HepG2 (cell line): ENCODE measurements around the gene LGI2. TPM values are rescaled to one million over a fixed set of nuclear protein-coding genes. Genes with fewer than 3 reads are reported as not detected.

Experiments used
- ATAC-seq: fragments of 200-7000 bp; cut with Tn5 transposase; 3 replicates; pipeline ENCODE4 v1.9.1; 2020; ENCODE audit warnings: mild to moderate bottlenecking, moderate library complexity
- BruUV-seq: library from RNA; stranded (reverse); fragments of 400-500 nt; replicated peaks from 2 replicates; lab custom pipeline; 2021; lab: Mats Ljungman, UMichigan
- CTCF ChIA-PET: fragments of 300-600 bp; formaldehyde crosslinking; extraction: SDS; loops from one replicate; lab custom pipeline; 2021; ENCODE audit warnings: low total read pairs, inconsistent platforms, low intra/inter-chr PET ratio; lab: Yijun Ruan, JAX
- POLR2A ChIA-PET: fragments of 350-600 bp; sonication (Branson Sonifier 250); formaldehyde crosslinking; loops from one replicate; lab custom pipeline; 2020; ENCODE audit warnings: antibody characterized with exemption, inconsistent platforms; lab: Yijun Ruan, JAX
- DNase-seq: peaks from one replicate; pipeline ENCODE4 v3.0.0-alpha.2; 2015; ENCODE audit warnings: low spot score
- FAIRE-seq: peaks from 3 replicates; lab custom pipeline; 2011; peaks lifted over from hg19 to GRCh38; lab: Jason Lieb, UNC
- H2AFZ ChIP-seq: one replicate; pipeline ENCODE4 v1.6.1; 2011; ENCODE audit warnings: low read length, inconsistent platforms
- H3K27ac ChIP-seq: fragments of 300-600 bp; 3 replicates; pipeline ENCODE4 v1.8.0; 2011; ENCODE audit warnings: mixed run types, mild to moderate bottlenecking, mixed read lengths, low read length, inconsistent platforms; ENCODE audit not compliant: insufficient read depth; ENCODE audit errors: extremely low read length
- H3K27me3 ChIP-seq, 2 experiments: fragments of 200-600 bp in 1 of 2; 2 replicates in 1 of 2; 3 replicates in 1 of 2; pipeline versions ENCODE4 v1.6.0 to v1.8.0; 2011; ENCODE audit warnings: low read length in 2 of 2, mild to moderate bottlenecking in 2 of 2, moderate library complexity in 2 of 2, inconsistent platforms in 1 of 2; ENCODE audit not compliant: insufficient read depth in 2 of 2, control insufficient read depth in 1 of 2
- H3K36me3 ChIP-seq, 2 experiments: fragments of 200-600 bp in 1 of 2; replicated peaks in 1 of 2; 2 replicates in 1 of 2; 3 replicates in 1 of 2; pipeline versions ENCODE4 v1.5.1 to v1.8.0; 2011; ENCODE audit warnings: low read length in 2 of 2, inconsistent platforms in 1 of 2; ENCODE audit not compliant: insufficient read depth in 2 of 2, control insufficient read depth in 1 of 2
- H3K4me1 ChIP-seq: 2 replicates; pipeline ENCODE4 v1.5.1; 2012; ENCODE audit warnings: low read length, inconsistent platforms; ENCODE audit not compliant: insufficient read depth
- H3K4me2 ChIP-seq: 2 replicates; pipeline ENCODE4 v1.6.0; 2011; ENCODE audit warnings: low read depth, low read length, inconsistent platforms
- H3K4me3 ChIP-seq, 3 experiments: fragments of 200-600 bp in 1 of 3; sonication (generic), shearing (Covaris generic) in 1 of 3; replicated peaks in 1 of 3; 2 replicates each; pipeline ENCODE4 v1.5.1; 2011 to 2016; ENCODE audit warnings: low read length in 3 of 3, inconsistent platforms in 2 of 3, low read depth in 2 of 3, mild to moderate bottlenecking in 2 of 3, control low read depth in 1 of 3, mixed read lengths in 1 of 3; ENCODE audit not compliant: insufficient read depth in 1 of 3
- H3K79me2 ChIP-seq: one replicate; pipeline ENCODE4 v1.6.1; 2011; ENCODE audit warnings: low read length, inconsistent platforms; ENCODE audit not compliant: insufficient read depth
- H3K9ac ChIP-seq: 2 replicates; pipeline ENCODE4 v1.6.0; 2011; ENCODE audit warnings: mild to moderate bottlenecking, low read depth, low read length, inconsistent platforms; ENCODE audit not compliant: insufficient read depth
- H3K9me3 ChIP-seq: 2 replicates; pipeline ENCODE4 v1.5.1; 2012; ENCODE audit warnings: mild to moderate bottlenecking, low read length
- H4K20me1 ChIP-seq: 2 replicates; pipeline ENCODE4 v1.6.0; 2011; ENCODE audit warnings: inconsistent platforms, mild to moderate bottlenecking, low read length, moderate library complexity; ENCODE audit not compliant: insufficient read depth
- DR1 ChIP-seq: sonication (generic); formaldehyde crosslinking; IDR thresholded peaks from 2 replicates; pipeline ENCODE4 v1.8.0; 2021; ENCODE audit warnings: mild to moderate bottlenecking, missing genetic modification reagents, inconsistent platforms
- HNRNPLL ChIP-seq: fragments of 200-400 bp; formaldehyde crosslinking; IDR thresholded peaks from 2 replicates; pipeline ENCODE4 v1.6.1; 2017; ENCODE audit warnings: mild to moderate bottlenecking, low read depth, low read length; ENCODE audit not compliant: poor library complexity, severe bottlenecking
- MAFK ChIP-seq, 2 experiments: IDR thresholded peaks in 1 of 2; conservative IDR thresholded peaks in 1 of 2; 2 replicates each; pipeline ENCODE4 v1.6.1; 2011; ENCODE audit warnings: improper control_type of control experiment in 2 of 2, low read length in 2 of 2
- NCOR1 ChIP-seq: fragments of 200-600 bp; sonication (generic); IDR thresholded peaks from 2 replicates; pipeline ENCODE4 v1.7.0; 2017; ENCODE audit warnings: antibody characterized with exemption, low read length, borderline replicate concordance
- POGZ ChIP-seq: sonication (generic); formaldehyde crosslinking; IDR thresholded peaks from 2 replicates; pipeline ENCODE4 v1.4.0; 2020; ENCODE audit warnings: mild to moderate bottlenecking, missing genetic modification reagents
- SMARCC2 ChIP-seq: fragments of 450-650 bp; IDR thresholded peaks from 2 replicates; pipeline ENCODE4 v1.6.1; 2017; ENCODE audit warnings: antibody characterized with exemption, mild to moderate bottlenecking
- ZBTB20 ChIP-seq: sonication (generic); formaldehyde crosslinking; IDR thresholded peaks from 2 replicates; pipeline ENCODE4 v1.8.1; 2023; ENCODE audit warnings: missing genetic modification reagents, low read depth, mild to moderate bottlenecking, borderline replicate concordance
- ZFAT ChIP-seq: sonication (generic); formaldehyde crosslinking; conservative IDR thresholded peaks from 2 replicates; pipeline ENCODE4 v1.8.1; 2023; ENCODE audit warnings: missing genetic modification reagents, inconsistent platforms
- ZNF121 ChIP-seq: sonication (generic); formaldehyde crosslinking; IDR thresholded peaks from 2 replicates; pipeline ENCODE4 v1.5.0; 2020; ENCODE audit warnings: mild to moderate bottlenecking, missing genetic modification reagents
- ZNF414 ChIP-seq: sonication (generic); formaldehyde crosslinking; IDR thresholded peaks from 2 replicates; pipeline ENCODE4 v1.5.0; 2020; ENCODE audit warnings: missing genetic modification reagents
- ZNF747 ChIP-seq: sonication (generic); formaldehyde crosslinking; IDR thresholded peaks from 2 replicates; pipeline ENCODE4 v1.8.1; 2023; ENCODE audit warnings: missing genetic modification reagents, mild to moderate bottlenecking, borderline replicate concordance
- WGBS: methylation state at CpG from one replicate; pipeline ENCODE4 v1.1.6; 2017; ENCODE audit warnings: low lambda C conversion rate; 5-methylcytosine and 5-hydroxymethylcytosine counted together
- in situ Hi-C: cut with HindIII; loops from 2 replicates; pipeline ENCODE4 v1.10.0; 2017; ENCODE audit warnings: low pct_unique_long_range_greater_than_20kb; ENCODE audit not compliant: extremely low pct_ligation_motif_present
- intact Hi-C: fragments of 100-400 bp; cut with micrococcal nuclease; formaldehyde crosslinking; loops from one replicate; pipeline ENCODE4 v1.10.0; 2022; ENCODE audit not compliant: unreplicated experiment
- polyA plus RNA-seq, 8 experiments: library from polyadenylated mRNA; depleted of rRNA in 3 of 8; stranded (reverse) in 7 of 8; unstranded in 1 of 8; fragments of >200 nt; fragmentation: Illumina TruSeq in 4 of 8; extraction: Trizol in 4 of 8; gene quantifications; 2 replicates each; pipeline versions ENCODE4 v1.2.1 to v1.2.3, GENCODE V29; 2011 to 2016; ENCODE audit warnings: low read depth in 4 of 8, missing spikeins in 1 of 8, mixed read lengths in 1 of 8; ENCODE audit not compliant: insufficient read depth in 1 of 8
- total RNA-seq, 5 experiments: library from RNA; depleted of rRNA; stranded (reverse); fragments of >200 nt; fragmentation: Illumina TruSeq; extraction: Trizol; gene quantifications; 2 replicates each; pipeline ENCODE4 v1.2.3, GENCODE V29; 2016; ENCODE audit warnings: low read depth in 1 of 5
- TF ChIP-seq, protein P1 (sequence below): IDR thresholded peaks from 2 replicates; pipeline ENCODE4 v1.4.0; 2020; ENCODE audit warnings: mild to moderate bottlenecking, missing genetic modification reagents
- TF ChIP-seq, protein P2 (sequence below): sonication (generic); formaldehyde crosslinking; IDR thresholded peaks from 2 replicates; pipeline ENCODE4 v1.4.0; 2020; ENCODE audit warnings: missing genetic modification reagents
- TF ChIP-seq, protein P3 (sequence below): sonication (generic); formaldehyde crosslinking; IDR thresholded peaks from 2 replicates; pipeline ENCODE4 v1.4.0; 2020; ENCODE audit warnings: missing genetic modification reagents

The LGI2 gene
- total and polyA plus RNA-seq, 2 of the 13 experiments (the other 11 are each of a cell fraction or from before 2014, with no cell fraction given) = not detected

- TF ChIP-seq POGZ (CRISPR knock-in tag) (no peak), ZBTB20 (CRISPR knock-in tag) (no peak)
Measured at GRCh38 chr4:24968992-24969391, 61.8 kb downstream of the LGI2 start (continued).

DNA sequence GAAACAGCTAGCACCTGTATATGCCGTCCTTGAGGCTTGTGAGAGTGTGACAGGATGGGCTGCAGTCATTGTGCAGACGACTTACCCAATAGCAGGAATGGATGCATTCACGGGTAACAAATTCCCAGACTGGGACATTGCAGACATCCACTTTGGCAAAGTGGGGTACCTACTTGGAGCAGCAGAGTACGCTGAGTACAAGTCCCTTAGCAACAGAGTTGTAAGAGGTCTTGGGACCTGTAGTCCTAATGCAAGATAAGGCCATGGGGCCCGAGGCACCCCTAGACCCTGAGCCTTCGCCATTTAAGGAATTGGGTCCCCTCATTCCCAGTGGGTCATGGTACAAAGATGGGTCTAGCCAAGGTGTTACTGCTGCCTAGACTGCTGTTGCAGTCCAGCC lies 62.5 kb downstream of the LGI2 start:
- Histone ChIP-seq H3K36me3 (no peaks in the 10 kb centered on the region), H2AFZ (no peak overlapping the region), H4K20me1 (no peaks in the 10 kb centered on the region), H3K4me2 (no peak overlapping the region), H3K27ac (no peak overlapping the region), H3K27me3 (0 out of 5 replicates have a peak, but pooled peaks cover 0 to 4% of the 10 kb centered on the region in 2 experiments), H3K4me1 (peaks cover 3% of the 10 kb centered on the region), H3K9ac (no peak overlapping the region), H3K4me3 (no peak overlapping the region), H3K79me2 (no peaks in the 10 kb centered on the region), H3K9me3 (peaks cover 14% of the 10 kb centered on the region)
- 0% methylated on average over 2 of the region's 6 CpGs for WGBS
- no peak for DNase-seq
- no peak for FAIRE-seq
- TF ChIP-seq ZNF414 (no peak), ZFAT (CRISPR knock-in tag) (no peak), DR1 (CRISPR knock-in tag) (no peak), NCOR1 (no peak), MAFK (conservative IDR thresholded peaks at IDR 0.05 in 1 of 2, IDR thresholded peaks at IDR 0.05 in 1 of 2; ENCODE audit: low read length in 2 of 2) (no peak), SMARCC2 (no peak), ZNF121 (no peak), ZNF747 (CRISPR knock-in tag) (no peak), HNRNPLL (no peak)
- TF ChIP-seq, protein P1, sequence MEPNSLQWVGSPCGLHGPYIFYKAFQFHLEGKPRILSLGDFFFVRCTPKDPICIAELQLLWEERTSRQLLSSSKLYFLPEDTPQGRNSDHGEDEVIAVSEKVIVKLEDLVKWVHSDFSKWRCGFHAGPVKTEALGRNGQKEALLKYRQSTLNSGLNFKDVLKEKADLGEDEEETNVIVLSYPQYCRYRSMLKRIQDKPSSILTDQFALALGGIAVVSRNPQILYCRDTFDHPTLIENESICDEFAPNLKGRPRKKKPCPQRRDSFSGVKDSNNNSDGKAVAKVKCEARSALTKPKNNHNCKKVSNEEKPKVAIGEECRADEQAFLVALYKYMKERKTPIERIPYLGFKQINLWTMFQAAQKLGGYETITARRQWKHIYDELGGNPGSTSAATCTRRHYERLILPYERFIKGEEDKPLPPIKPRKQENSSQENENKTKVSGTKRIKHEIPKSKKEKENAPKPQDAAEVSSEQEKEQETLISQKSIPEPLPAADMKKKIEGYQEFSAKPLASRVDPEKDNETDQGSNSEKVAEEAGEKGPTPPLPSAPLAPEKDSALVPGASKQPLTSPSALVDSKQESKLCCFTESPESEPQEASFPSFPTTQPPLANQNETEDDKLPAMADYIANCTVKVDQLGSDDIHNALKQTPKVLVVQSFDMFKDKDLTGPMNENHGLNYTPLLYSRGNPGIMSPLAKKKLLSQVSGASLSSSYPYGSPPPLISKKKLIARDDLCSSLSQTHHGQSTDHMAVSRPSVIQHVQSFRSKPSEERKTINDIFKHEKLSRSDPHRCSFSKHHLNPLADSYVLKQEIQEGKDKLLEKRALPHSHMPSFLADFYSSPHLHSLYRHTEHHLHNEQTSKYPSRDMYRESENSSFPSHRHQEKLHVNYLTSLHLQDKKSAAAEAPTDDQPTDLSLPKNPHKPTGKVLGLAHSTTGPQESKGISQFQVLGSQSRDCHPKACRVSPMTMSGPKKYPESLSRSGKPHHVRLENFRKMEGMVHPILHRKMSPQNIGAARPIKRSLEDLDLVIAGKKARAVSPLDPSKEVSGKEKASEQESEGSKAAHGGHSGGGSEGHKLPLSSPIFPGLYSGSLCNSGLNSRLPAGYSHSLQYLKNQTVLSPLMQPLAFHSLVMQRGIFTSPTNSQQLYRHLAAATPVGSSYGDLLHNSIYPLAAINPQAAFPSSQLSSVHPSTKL (CRISPR knock-in tag) = no peak
- TF ChIP-seq, protein P2, sequence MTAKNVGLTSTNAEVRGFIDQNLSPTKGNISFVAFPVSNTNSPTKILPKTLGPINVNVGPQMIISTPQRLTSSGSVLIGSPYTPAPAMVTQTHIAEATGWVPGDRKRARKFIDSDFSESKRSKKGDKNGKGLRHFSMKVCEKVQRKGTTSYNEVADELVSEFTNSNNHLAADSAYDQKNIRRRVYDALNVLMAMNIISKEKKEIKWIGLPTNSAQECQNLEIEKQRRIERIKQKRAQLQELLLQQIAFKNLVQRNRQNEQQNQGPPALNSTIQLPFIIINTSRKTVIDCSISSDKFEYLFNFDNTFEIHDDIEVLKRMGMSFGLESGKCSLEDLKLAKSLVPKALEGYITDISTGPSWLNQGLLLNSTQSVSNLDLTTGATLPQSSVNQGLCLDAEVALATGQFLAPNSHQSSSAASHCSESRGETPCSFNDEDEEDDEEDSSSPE (CRISPR knock-in tag) = no peak
- TF ChIP-seq, protein P3, sequence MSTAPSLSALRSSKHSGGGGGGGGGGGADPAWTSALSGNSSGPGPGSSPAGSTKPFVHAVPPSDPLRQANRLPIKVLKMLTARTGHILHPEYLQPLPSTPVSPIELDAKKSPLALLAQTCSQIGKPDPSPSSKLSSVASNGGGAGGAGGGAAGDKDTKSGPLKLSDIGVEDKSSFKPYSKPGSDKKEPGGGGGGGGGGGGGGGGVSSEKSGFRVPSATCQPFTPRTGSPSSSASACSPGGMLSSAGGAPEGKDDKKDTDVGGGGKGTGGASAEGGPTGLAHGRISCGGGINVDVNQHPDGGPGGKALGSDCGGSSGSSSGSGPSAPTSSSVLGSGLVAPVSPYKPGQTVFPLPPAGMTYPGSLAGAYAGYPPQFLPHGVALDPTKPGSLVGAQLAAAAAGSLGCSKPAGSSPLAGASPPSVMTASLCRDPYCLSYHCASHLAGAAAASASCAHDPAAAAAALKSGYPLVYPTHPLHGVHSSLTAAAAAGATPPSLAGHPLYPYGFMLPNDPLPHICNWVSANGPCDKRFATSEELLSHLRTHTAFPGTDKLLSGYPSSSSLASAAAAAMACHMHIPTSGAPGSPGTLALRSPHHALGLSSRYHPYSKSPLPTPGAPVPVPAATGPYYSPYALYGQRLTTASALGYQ = no peak
- intact Hi-C loops = no loop called here
- no peak for ATAC-seq
- ChIA-PET POLR2A (no interaction called here), CTCF (no interaction called here)
- in situ Hi-C loops = no loop called here
- no TSS peak for BruUV-seq
